Esophagus squamous epithelium (tissue), 4 donors: ENCODE measurements around the gene SLC35F6.

ENCODE experiments used
- POLR2A ChIP-seq, 4 donors: fragments of 450-650 bp; IDR thresholded peaks; one replicate each; pipeline ENCODE4 v1.6.1; 2017; ENCODE audit warnings: antibody characterized with exemption in 4 of 4, mild to moderate bottlenecking in 4 of 4, moderate library complexity in 3 of 4
- TF ChIP-seq, protein P1 (sequence below), 6 experiments: fragments of 450-650 bp in 4 of 6; fragments of 200-600 bp in 2 of 6; sonication (generic) in 2 of 6; IDR thresholded peaks; one replicate each; pipeline ENCODE4 v1.5.1; 2016 to 2019; ENCODE audit warnings: antibody characterized with exemption in 6 of 6, mild to moderate bottlenecking in 4 of 6, moderate library complexity in 4 of 6

DNA sequence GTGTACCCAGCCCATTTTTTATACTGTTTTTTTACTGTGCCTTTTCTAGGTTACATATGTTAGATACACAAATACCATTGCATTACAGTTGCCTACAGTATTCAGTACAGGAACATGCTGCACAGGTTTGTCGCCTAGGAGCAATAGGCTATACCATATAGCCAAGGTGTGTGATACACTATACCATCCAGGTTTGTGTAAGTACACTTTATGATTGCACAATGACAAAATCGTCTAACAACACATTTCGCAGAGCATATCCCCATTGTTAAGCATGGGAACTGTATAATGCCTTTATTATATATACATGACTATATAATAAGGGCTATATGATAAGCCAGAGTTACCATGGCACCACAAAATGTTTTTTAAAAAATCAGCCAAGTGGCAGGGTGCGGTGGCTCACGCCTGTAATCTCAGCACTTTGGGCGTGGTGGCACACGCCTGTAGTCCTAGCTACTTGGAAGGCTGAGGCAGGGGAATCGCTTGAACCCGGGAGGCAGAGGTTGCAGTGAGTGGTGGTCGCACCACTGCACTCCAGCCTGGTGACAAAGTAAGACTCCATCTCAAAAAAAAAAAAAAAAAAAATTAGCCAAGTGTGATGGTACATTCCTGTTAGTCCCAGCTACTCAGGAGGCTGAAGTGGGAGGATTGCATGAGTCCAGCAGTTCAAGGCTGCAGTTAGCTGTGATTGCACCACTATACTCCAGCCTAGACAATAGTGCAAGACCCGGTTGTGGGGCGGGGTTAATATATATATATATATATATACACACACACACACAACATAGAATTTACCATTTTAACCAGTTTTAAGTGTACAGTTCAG lies 19.0 kb downstream of the SLC35F6 start:
- TF ChIP-seq, protein P1, sequence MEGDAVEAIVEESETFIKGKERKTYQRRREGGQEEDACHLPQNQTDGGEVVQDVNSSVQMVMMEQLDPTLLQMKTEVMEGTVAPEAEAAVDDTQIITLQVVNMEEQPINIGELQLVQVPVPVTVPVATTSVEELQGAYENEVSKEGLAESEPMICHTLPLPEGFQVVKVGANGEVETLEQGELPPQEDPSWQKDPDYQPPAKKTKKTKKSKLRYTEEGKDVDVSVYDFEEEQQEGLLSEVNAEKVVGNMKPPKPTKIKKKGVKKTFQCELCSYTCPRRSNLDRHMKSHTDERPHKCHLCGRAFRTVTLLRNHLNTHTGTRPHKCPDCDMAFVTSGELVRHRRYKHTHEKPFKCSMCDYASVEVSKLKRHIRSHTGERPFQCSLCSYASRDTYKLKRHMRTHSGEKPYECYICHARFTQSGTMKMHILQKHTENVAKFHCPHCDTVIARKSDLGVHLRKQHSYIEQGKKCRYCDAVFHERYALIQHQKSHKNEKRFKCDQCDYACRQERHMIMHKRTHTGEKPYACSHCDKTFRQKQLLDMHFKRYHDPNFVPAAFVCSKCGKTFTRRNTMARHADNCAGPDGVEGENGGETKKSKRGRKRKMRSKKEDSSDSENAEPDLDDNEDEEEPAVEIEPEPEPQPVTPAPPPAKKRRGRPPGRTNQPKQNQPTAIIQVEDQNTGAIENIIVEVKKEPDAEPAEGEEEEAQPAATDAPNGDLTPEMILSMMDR (IDR thresholded peaks at IDR 0.05): no peak
- no peak for TF ChIP-seq POLR2A (IDR thresholded peaks at IDR 0.05)
